ENCODE results near the gene KRTAP2-2.
"Not testable (repeated sequence)": the region's sequence is repeated elsewhere in the genome, so short reads cannot be mapped to it uniquely, and the experiment has no call there.

The KRTAP2-2 gene, protein sequence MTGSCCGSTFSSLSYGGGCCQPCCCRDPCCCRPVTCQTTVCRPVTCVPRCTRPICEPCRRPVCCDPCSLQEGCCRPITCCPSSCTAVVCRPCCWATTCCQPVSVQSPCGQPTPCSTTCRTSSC

DNA sequence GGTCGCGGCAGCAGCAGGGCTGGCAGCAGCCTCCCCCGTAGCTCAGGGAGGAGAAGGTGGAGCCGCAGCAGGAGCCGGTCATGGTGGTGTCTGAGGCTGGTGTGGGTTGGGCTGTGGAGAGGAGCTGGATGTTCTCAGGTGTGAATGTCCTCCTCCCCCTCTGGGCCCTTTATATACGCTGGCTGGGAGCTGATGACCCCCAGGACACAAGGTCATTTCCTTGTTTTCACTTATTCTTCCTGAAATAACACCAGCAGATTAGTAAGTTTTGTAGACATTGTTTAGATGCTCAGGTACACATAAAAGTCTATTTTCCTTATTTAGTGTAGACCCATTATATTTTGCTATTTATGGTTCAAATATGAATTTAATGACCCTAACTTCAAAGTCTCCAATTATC lies at the start of gene KRTAP2-2:
TSS of gene KRTAP2-2 (minus strand) at position 101 of the 400 bp plus-strand sequence. CDS start at position 82, 19 bp downstream.
- not testable (repeated sequence) for DNase-seq (ENCODE audit: low read depth, low spot score)

DNA sequence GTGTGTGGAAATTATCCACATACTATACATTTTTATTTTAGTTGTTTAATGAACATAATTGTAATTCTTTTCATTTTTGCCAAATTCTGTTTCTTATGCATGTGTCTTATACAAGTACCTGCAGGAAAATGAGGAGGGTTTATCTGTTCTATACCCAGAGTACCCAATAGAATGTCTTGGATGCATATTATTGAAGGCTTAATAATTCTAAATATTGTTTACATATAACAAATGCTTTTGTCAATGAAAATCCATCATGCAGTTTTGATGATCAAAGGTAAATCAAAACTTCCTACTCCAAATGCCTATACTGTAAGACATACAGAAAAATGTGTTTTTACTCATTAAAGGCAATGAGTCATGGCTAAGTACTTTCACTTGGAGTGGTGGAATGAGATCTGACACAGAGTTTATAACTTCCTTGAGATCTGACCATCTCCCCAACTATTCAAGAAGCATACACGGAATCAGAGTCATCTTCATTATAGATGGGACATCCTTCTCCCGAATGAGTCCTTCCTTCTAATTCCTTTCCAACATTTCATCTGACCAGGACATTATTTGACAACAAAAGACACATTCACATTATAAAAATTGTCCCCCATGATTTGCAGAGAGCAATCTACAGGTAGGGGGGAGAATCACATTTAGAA lies 49.5 kb upstream of the KRTAP2-2 start:
- not testable (repeated sequence) for DNase-seq (ENCODE audit: low read depth, low spot score)

DNA sequence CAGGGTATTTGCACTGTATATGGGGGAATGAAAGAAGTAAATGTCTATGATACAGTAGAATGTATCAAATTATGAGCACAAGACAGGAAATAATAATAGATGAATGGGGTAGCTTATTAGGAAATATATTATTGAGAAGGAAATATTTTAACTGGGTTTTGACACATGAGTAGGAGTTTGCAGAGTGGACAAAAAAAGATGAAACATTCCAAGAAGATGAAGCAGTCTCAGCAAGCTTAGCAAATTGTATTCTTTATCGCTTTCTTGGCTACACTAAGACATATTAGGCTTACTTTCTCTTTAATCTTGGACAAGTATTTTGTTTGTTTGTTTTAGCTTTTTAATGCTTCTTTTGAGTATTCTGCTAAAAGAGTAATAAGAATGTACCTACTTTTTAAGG lies 48.9 kb upstream of the KRTAP2-2 start:
- DNase-seq (ENCODE audit: low read depth, low spot score): no peak

DNA sequence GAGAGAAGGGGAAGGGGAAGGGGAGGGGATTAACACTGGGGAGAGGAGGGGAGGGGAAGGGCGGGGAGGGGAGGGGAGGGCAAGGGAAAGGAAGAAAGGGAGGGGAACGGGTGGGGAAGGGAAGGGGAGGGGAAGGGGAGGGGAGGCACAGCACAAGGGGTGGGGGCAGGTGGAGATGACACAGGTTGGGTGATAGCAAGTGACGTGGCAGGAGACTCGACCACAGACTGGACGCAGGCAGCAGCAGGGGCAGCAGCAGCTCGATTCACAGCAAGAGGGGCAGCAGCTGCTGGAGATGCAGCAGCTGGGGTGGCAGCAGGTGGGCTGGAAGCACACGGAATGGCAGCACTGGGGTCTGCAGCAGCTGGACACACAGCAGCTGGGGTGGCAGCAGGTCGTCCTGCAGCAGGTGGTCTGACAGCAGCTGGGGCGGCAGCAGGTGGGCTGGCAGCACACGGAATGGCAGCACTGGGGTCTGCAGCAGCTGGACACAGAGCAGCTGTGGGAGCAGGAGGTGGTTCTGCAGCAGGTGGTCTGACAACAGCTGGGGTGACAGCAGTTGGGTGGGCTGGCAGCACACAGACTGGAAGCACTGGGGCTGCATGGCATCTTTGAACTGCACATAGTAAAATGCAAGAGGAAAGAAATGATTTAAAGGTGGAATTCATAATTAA lies 46.7 kb upstream of the KRTAP2-2 start, which contains the start of gene KRTAP4-16:
TSS of gene KRTAP4-16 (minus strand) at position 624 of the 674 bp plus-strand sequence. CDS start at position 624, 0 bp downstream.
- DNase-seq (ENCODE audit: low read depth, low spot score): no peak

GRCh38 chr17:41099682-41100480 lies 44.9 kb upstream of the KRTAP2-2 start:
- not testable (repeated sequence) for DNase-seq (ENCODE audit: low read depth, low spot score)

DNA sequence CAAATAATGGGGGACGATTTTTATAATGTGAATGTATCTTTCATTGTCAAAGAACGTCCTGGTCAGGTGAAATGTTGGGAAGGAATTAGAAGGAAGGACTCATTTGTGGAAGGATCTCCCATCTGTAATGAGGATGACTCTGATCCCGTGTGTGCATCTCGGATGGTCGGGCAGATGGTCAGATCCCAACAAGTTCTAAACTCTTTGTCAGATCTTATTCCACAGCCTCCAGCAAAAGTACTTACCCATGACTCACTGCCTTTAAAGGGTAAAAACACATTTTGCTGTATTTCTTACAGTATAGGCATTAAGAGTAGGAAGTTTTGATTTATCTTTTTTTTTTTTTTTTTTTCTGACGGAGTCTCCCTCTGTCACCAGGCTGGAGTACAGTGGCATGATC lies 43.5 kb upstream of the KRTAP2-2 start:
- DNase-seq (ENCODE audit: low read depth, low spot score): no peak

- no peak for DNase-seq (ENCODE audit: low read depth, low spot score)
Observed at GRCh38 chr17:41098042-41098441, 43.0 kb upstream of the KRTAP2-2 start, which contains the start of gene KRTAP4-8. Gene KRTAP4-8 (minus strand): TSS chr17:41098142. CDS start chr17:41098084, 58 bp downstream.

GRCh38 chr17:41096055-41096454 lies 41.0 kb upstream of the KRTAP2-2 start:
- DNase-seq (ENCODE audit: low read depth, low spot score): no peak

DNA sequence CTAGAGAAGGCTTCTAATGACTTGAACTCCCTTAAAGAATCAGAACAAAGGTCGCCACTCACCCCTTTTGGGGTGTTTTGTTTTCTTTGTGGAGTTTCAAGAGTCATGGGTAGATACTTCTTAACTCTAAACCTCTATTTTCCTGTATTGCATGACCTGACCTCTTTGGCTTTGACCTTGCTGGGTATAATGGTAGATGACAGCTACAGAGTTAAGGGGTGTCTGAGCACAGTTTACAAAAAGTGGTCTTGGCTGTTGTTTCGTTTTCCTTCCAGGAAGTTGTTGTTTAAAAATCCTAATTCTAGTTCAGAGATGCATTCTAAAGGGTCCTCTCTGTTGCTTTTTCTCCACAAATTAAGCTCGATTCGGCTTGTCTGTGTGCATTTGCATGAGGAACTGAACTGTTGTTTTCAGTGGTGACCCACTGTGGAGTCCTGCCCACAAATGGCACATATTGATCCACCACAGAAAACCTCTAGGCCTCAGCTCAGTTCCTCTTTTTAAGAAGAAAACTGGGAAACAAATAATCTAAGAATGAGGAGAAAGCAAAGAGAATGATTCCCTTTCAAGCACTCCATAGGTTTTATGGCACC lies 33.8 kb upstream of the KRTAP2-2 start:
- DNase-seq (ENCODE audit: low read depth, low spot score): not testable (repeated sequence)

DNA sequence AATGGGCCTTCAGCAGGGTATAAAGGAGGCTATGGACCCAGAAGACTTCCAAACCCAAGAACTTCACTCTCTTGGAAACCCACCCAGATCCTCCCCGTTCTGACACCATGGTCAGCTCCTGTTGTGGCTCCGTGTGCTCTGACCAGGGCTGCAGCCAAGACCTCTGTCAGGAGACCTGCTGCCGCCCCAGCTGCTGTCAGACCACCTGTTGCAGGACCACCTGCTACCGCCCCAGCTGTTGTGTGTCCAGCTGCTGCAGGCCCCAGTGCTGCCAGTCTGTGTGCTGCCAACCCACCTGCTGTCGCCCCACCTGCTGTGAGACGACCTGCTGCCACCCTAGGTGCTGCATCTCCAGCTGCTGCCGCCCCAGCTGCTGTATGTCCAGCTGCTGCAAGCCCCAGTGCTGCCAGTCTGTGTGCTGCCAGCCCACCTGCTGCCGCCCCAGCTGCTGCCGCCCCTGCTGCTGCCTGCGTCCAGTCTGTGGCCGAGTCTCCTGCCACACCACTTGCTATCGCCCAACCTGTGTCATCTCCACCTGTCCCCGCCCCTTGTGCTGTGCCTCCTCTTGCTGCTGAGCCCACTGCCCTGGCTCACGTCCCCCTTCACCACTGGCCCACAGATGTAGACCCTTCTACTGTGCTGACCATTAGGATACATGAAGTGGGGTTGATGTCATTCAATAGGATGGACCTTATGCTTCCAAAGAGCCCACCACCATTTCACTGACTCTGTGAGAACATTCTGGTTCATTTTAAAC lies 29.2 kb upstream of the KRTAP2-2 start, which contains the start of gene KRTAP4-7:
TSS of gene KRTAP4-7 (plus strand) at position 51 of the 757 bp plus-strand sequence. CDS start at position 108, 57 bp downstream.
- not testable (repeated sequence) for DNase-seq (ENCODE audit: low read depth, low spot score)

- not testable (repeated sequence) for DNase-seq (ENCODE audit: low read depth, low spot score)
Observed at GRCh38 chr17:41083427-41083826, 28.4 kb upstream of the KRTAP2-2 start.

DNA sequence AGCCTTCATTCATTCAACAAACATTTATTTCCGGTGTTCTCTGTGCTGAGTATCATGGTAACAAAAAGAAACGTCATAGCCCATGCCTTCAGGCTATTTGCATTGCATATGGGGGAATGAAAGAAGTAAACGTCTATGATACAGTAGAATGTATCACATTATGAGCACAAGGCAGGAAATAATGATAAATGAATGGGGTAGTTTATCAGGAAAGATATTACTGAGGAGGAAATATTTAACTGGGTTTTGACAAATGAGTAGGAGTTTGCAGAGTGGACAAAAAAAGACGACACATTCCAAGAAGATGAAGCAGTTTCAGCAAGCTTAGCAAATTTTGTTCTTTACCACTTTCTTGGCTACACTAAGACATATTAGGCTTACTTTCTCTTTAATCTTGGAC lies 27.6 kb upstream of the KRTAP2-2 start:
- DNase-seq (ENCODE audit: low read depth, low spot score): no peak

DNA sequence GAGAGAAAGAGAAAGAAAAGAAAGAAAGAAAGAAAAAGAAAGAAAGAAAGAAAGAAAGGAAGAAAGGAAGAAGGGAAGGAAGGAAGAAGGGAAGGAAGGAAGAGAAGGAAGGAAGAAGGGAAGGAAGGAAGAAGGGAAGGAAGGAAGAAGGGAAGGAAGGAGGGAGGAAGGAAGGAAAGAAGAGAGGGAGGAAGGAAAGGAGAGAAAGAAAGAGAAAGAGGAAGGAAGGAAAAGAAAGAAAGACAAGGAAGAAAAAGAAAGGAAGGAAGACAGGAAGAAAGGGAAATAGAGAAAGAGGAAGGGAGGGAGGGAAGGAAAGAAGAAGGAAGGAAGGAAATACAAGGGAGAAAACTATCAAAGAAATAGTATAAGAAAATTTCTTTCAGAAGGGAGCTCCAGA lies 21.8 kb upstream of the KRTAP2-2 start:
- DNase-seq (ENCODE audit: low read depth, low spot score): no peak

GRCh38 chr17:41073676-41074075 lies 18.6 kb upstream of the KRTAP2-2 start:
- DNase-seq (ENCODE audit: low read depth, low spot score): no peak

DNA sequence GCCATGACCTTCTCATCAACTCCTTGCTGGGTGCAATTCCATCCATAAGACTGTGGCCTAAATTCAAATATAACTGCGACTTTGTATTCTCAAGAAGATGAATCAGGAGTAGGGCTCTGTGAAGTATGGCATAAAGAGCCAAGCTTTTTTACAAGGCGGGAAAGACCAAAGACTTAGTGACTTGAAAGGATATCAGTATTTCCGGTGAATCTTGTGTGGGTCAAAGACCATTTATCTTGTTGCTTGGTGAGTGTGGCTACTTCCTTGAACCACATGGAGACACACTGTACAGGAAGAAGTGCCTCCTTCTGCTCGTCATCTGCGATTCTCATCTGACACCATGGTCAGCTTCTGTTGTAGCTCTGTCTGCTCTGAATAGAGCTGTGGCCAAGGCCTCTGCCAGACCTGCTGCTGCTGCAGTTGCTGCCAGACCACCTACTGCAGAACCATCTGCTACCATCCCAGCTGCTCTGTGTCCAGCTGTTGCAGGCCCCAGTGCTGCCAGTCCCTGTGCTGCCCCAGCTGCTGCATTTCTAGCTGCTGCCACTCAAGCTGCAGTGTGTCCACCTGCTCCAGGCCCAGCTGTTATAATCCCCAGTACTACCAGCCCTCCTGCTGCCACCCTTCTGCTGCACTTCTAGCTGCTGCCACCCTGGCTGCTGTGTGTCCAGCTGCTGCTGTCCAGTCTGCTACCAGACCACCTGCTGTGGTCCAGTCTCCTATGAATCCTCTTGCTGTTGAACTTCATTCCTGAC lies 16.8 kb upstream of the KRTAP2-2 start:
- DNase-seq (ENCODE audit: low read depth, low spot score): no peak

DNA sequence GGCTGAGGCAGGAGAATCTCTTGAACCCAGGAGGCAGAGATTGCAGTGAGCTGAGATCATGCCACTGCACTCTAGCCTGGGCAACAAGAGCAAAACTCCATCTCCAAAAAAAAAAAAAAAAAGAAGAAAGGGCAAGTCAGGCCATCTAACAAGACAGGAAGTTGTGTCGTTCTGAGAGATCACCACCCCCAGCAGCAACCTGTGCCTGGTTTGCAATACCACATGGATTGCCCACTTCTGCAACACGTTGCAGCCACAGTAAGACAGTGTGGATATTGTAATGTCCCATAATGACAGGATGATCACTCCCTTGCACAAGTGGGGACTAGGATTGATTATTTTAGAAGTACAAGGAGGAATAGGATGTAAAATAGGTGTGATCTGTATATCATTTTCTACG lies 14.0 kb upstream of the KRTAP2-2 start:
- no peak for DNase-seq (ENCODE audit: low read depth, low spot score)

DNA sequence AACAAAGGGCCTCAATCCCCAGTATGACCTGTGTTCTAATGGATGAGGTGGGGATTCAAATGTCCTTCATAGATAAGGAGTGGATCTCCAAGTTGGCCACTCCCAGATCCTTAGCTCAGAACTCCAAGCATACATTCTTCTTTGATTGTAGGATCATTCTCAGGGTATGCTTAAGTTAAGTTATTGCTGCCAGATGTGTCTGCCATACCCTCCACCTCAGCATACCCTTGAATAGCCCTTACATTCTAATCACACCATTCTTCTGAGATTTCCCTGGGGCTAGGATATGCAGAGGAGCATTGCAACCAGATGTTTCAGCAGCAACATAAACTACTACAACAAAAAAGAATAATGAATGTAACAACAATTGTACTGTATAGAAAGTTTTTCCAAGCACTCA lies 12.3 kb upstream of the KRTAP2-2 start:
- DNase-seq (ENCODE audit: low read depth, low spot score): no peak

GRCh38 chr17:41065829-41066624 lies 11.0 kb upstream of the KRTAP2-2 start, which contains the start of gene KRTAP2-4:
Gene KRTAP2-4 (minus strand): TSS chr17:41065879. CDS start chr17:41065845, 34 bp downstream.
- no peak for DNase-seq (ENCODE audit: low read depth, low spot score)
